NCI-H2196 treated with DMSO at 0.1 percent for 48 hours (cell line): ENCODE measurements around the gene MYEOV.

Experiments used
- DNase-seq: peaks from one replicate; lab custom pipeline; 2025; ENCODE audit not compliant: unreplicated experiment; lab: John Stamatoyannopoulos, UW

The MYEOV gene

DNA sequence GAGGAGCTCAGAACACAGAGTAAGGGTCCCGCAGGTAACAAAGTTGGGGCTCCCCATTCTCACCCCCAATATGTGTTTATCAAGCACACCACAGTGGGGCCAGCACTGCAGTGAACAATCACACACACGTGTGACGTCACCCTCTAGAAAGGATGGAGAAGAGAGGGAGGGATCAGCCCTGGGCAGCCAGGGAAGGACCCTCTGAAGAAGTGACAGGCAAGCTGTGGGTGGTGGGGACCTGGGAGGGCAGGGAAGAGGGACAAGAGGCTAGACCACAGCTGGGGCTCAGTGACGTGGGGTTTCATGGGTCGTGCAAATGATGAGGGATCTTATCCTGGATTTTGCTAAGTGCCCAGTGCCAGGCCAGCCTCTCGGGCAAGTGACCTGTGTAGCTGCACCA, 28.7 kb upstream of the MYEOV start:
- DNase-seq = no peak

DNA sequence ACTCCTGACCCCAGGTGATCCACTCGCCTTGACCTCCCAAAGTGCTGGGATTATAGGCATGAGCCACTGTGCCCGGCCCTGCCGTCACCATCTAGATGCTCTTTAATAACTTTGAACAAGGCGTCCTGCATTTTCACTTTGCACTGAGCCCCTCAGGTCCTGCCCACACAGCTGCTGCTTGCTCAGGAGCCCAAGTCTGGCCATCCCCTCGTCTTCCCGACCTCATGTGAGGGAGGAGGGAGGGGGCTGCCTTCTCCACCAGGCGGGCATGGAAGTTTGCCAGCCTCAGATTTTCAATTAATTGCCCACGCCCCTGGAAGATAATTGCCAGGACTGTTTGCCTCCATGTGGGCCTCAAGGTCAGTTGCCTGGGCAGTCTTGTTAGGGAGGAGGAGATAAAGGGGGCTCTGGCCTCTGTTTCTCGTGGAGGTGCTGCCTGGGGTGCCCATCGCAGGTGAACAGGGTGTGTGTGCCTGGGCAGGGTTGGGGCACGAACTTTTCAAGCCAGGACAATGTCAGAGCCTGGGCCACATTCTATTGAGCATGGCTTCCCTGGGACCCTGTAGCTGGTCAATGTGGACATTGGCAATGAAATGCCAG, 27.9 kb upstream of the MYEOV start:
- no peak for DNase-seq

DNA sequence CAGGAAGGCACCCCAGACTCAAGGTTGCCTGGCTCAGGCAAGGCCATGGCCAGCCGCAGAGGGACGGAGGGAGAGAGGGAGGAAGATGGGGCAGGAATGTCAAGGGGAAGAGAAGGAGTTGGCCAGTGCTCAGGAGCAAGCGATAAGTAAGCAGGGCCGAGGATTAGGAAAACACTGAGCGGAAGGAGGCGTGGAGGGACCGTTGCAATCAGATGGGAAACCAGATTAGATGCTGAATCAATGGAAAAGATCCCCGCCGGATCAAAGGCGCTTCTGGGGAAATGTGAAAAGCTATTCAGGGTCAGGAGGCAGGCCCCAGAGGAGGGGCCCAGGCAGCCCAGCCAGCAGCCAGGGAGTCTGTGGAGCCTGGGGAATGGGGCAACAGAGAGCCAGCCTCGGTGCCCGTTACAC, 26.6 kb upstream of the MYEOV start:
- no peak for DNase-seq

DNA sequence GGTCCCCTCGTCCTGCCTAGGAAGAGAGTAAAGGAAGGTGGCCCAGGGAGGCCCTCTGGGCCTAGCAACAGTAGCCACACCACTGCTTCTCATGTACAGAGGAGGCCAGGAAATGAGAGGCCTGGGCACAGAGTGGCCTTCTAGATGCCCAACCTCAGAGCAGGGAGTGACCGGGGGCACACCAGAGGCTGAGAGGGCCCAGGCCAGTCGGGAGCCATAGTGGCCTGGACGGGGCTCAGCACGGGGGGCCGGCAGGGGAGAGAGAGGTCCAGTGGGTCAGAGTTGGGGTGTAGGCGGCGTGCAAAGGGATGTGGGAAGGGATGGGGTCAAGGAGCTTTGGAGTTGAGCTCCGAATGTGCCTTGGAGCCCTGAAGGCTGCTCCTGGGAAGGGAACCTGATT, 25.0 kb upstream of the MYEOV start:
- DNase-seq = no peak

GRCh38 chr11:69269388-69269787, 24.6 kb upstream of the MYEOV start:
- no peak for DNase-seq

DNA sequence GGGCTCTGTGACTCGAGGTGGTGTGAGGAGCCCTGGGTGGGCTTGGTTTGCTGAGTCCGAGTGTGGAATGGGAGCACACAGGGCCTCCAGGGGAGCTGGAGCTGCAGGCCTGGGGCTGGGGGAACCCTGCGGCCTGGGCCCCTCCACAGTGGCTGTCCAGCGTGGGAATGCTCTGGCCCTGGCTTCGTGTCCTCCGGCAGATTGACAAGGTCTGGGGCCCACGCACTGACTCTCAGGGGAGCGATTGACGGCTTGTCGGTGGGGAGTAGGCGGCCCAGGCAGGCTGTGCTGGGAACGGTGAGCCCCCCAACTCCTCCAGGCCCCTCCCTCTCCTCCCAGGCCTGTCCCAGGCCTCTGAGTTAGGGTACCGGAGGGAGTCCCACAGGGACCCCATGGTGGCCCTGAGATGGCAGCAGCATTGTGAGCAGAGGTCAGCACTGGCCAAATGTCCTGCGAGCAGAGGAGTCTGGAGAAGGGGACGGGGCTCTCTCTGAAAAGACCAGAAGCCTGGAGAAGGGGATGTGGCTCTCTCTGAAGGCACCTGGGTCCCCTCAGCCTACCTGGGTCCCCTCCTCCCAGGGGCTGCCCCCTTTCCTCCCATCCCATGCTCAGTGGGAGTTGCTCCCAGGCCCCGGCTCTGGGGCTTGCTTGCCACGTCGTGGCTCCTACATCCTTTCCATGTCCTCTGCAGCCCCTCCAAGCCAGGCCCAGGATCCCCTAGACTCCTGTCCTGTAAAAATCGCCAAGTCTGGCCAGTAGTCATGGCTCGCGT, 23.8 kb upstream of the MYEOV start:
- DNase-seq = no peak

DNA sequence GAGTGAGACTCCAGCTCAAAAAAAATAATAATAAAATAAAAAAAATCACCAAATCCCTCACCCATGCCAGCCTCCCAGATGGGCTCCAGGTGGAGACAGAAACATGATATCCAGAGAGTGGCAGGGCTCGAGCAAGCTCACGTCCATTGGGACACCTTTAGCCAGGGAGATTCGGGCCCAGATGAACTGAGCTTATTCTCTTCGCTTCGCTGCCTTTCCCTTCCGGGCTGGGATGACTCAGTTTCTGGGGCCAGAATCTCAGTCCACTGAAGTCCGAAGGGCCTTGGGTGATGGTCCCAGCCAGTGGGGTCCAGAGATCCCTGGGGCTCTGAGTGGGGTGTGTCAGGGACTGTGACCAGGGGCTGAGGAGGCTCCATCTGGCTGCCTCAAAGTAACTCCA, 23.0 kb upstream of the MYEOV start:
- no peak for DNase-seq

- no peak for DNase-seq
Observed at GRCh38 chr11:69272055-69272454, 21.9 kb upstream of the MYEOV start.

DNA sequence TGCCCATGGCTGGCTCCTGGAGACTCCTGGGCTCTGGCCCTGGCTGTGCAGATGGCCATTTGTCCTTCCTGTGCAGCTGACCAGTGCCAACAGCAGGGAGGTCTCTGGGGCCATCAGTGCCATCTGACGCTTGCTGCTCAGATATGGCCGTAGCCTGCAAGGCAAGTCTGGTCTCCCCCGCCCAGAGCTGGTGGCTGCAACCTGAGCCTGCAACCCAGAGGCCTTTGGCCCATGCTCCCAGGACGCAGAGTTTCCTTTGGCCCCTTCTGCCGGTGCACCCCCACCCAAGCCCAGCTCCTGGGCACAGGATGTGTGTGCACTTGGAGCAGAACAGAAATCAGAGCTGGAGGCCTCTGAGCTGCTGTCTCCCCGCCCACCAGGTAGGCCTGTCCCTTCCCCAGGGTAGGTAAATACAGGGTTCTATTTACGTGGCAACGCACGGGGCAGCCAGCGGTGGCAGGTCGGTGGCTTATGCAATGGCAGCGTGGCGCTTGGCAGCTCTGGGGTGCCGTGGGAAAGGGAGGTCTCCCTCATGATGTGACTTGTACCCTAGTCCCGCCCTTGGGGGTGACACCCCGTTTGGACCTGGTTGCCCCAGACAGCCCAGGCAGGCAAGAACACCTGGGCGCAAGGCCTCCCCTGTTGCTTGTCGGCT, 21.0 kb upstream of the MYEOV start:
- no peak for DNase-seq

GRCh38 chr11:69273571-69273970, 20.4 kb upstream of the MYEOV start:
- no peak for DNase-seq

GRCh38 chr11:69274531-69275016, 19.4 kb upstream of the MYEOV start:
- DNase-seq = no peak

- DNase-seq = no peak
Observed at GRCh38 chr11:69275178-69275577, 18.8 kb upstream of the MYEOV start.

GRCh38 chr11:69276165-69276564, 17.8 kb upstream of the MYEOV start:
- DNase-seq = no peak

DNA sequence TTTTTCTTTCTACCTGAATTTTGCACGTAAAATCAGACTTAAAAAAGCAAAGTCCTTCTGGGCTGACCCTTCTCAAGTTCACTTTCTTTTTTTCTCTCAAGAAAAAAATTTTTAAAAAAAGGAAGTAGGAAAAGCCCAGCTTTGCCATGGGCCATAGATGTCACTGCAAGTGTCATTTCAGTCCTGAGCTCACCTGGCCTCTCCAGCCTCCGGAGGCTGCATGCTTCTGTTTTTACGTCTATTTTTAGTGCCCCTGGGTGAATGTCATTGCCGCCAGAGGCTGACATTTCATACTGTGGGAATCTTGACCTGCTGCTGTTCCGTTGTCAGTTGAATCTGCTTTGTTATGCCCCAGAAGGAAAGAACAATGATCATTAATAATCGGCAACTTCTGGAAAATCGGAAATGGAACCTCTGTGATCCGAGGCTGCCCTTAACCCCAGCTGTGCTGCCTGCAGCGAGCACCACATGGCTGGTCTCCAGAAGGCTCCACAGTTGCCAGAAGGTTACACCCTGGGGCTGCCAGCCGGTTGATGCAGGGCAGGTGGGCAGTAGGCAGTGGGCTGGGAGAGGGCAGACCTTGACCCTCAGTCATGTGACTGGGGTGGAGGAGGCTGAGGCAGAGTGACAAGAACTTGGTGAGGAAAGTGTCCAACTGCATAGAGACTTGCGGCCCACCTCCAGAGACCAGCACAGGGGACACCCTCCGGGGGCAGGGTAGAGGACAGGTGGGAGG, 16.7 kb upstream of the MYEOV start:
- DNase-seq = no peak

- no peak for DNase-seq
Observed at GRCh38 chr11:69278091-69278867, 15.7 kb upstream of the MYEOV start.

DNA sequence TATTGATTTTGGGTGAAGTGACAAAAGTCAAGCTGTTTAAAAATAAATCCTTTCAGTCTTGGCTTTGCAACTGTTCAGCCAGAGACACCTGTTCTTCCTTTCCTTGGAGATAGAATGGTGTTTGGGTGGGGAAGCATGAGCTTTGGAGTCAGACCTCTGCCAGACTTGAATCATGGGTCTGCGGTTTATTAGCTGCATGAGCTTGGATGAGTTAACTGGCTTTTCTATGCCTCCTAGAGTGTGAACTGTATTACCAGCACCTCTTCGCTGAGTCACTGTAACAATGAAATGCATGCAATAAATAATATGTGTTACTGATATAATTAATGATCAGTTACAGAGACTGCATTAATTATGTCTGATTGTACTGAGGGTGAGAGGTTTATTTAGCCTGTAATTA, 13.5 kb upstream of the MYEOV start:
- no peak for DNase-seq

DNA sequence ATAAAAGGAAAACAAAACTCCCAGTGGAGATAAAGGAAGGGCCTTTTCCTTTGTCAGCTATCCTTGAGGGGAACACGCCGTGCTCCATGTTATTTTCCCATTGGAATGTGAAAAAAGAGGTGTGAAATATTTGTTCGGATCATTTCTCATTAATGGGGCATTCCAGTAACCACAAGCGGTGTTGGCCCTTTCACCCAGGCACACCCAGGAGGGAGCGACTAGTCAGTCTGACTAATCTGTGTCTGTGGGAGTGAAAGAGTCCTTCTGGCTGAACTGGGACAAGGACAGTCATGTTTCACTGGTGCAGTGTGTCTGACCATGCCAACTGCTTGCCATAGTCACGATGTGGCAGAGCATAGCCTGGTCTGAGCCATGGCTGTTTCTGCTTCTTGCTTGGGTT, 13.0 kb upstream of the MYEOV start:
- DNase-seq = no peak

GRCh38 chr11:69283446-69283845, 10.5 kb upstream of the MYEOV start:
- no peak for DNase-seq

DNA sequence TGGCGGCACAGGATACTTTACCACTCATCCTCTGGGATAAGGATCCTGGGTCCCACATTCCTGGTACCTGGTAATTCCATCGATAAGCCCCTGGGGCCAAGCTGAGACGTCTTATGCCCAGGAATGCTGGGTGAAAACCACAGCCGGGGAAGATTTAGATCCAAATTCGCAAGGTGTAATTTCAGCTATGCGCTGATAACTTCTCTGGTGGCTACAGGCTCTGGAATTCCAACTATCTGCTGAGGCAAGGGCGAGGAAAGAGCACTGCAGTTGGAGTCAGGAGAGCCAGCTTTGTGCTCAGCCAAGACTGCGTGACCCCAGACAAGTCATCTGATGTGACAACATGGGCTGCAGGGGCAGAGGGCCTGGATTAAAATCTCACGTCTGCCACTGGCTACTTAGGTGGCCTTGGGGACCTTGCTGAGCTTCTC, 9.9 kb upstream of the MYEOV start:
- no peak for DNase-seq

DNA sequence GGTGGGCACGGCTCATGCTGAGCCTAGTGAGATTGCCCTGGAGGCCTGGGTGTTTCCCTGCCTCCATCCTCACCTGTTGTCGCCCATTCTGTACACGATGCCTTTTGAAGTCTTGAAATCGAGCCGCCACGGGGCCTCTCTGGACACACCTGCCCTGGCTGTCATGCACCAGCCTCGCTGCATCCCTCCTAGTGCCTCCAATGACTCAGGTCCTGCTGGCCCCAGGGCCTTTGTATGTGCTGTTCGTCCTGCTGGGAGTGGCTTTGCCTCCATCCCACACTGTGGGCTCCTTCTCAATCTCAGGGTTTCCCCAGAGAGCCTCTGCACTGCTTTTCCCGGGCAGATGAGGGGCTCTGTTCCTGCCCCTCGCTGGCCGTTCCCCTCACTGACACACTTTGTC, 8.9 kb upstream of the MYEOV start:
- DNase-seq = no peak

- no peak for DNase-seq
Observed at GRCh38 chr11:69285766-69286165, 8.2 kb upstream of the MYEOV start.
